Prostate gland (tissue), 2 donors: ENCODE measurements around the gene PAK4. TPM values are rescaled to one million over a fixed set of nuclear protein-coding genes. Genes with fewer than 3 reads are reported as not detected.

Experiments used
- DNase-seq: peaks from one replicate; pipeline ENCODE4 v3.0.0-alpha.2; 2019; ENCODE audit warnings: low spot score
- H3K27ac ChIP-seq, 2 donors: fragments of 200-600 bp; sonication (generic); 2 replicates each; pipeline ENCODE4 v1.5.1; 2017 to 2019
- H3K27me3 ChIP-seq: fragments of 200-600 bp; sonication (generic); replicated peaks from 2 replicates; pipeline ENCODE4 v1.5.1; 2019; ENCODE audit not compliant: insufficient read depth
- H3K36me3 ChIP-seq, 2 donors: fragments of 200-600 bp; sonication (generic); 1 replicate in 1 of 2; 2 replicates in 1 of 2; pipeline versions ENCODE4 v1.5.1 to v1.8.1; 2017 to 2019
- H3K4me1 ChIP-seq: fragments of 200-600 bp; sonication (generic); replicated peaks from 2 replicates; pipeline ENCODE4 v1.5.1; 2019
- H3K4me3 ChIP-seq, 2 donors: fragments of 200-600 bp; sonication (generic); 2 replicates each; pipeline ENCODE4 v1.5.1; 2017 to 2019
- H3K9me3 ChIP-seq: fragments of 200-600 bp; sonication (generic); 2 replicates; pipeline ENCODE4 v1.5.1; 2017
- CTCF ChIP-seq, 4 experiments: fragments of 200-600 bp in 2 of 4; fragments of 450-650 bp in 2 of 4; sonication (generic) in 2 of 4; IDR thresholded peaks; 1 replicate in 3 of 4; 2 replicates in 1 of 4; pipeline ENCODE4 v1.5.1; 2016 to 2019; ENCODE audit warnings: antibody characterized with exemption in 4 of 4, mild to moderate bottlenecking in 2 of 4, moderate library complexity in 2 of 4
- POLR2A ChIP-seq: fragments of 450-650 bp; IDR thresholded peaks from one replicate; pipeline ENCODE4 v1.6.1; 2016; ENCODE audit warnings: antibody characterized with exemption, mild to moderate bottlenecking
- POLR2AphosphoS5 ChIP-seq: sonication (generic); formaldehyde crosslinking; IDR thresholded peaks from one replicate; pipeline ENCODE4 v1.6.1; 2017; ENCODE audit warnings: antibody characterized with exemption
- WGBS: methylation state at CpG from one replicate; pipeline ENCODE4 v1.1.5; 2018; 5-methylcytosine and 5-hydroxymethylcytosine counted together
- intact Hi-C: fragments of 100-400 bp; cut with DNase I; formaldehyde crosslinking; loops from one replicate; pipeline ENCODE4 v1.14.2; 2022
- total RNA-seq, 2 donors: library from RNA; depleted of rRNA; stranded (reverse); fragments of >200 nt; gene quantifications; one replicate each; pipeline ENCODE4 v1.1.0, GENCODE V29; 2016

The PAK4 gene
- total RNA-seq = 100 to 1,000 TPM; 111 to 123 TPM

GRCh38 chr19:39125554-39126311 lies at the start of gene PAK4:
PAK4 (plus strand) TSS chr19:39125786; CDS start chr19:39169554, 43,768 bp downstream.
- Histone ChIP-seq H3K4me1 (peaks cover 34% of the 10 kb centered on the region), H3K27ac (peak within 1 kb of the TSS; percentile 82 to 93), H3K36me3 (no peaks in the 10 kb centered on the region), H3K4me3 (peak within 1 kb of the TSS; percentile 60 to 85), H3K27me3 (no peaks in the 10 kb centered on the region), H3K9me3 (no peaks in the 10 kb centered on the region)
- intact Hi-C loops = loop anchor here (10.0 kb wide), 1 partner anchor 161 kb away; no protein-coding TSS in a partner anchor
- peak; percentile 85 for TF ChIP-seq POLR2A
- TF ChIP-seq CTCF (IDR thresholded peaks at IDR 0.05) = peak in 1 of 4 experiments; percentile 14
- TF ChIP-seq POLR2AphosphoS5 = peak; percentile 96
- under 1% methylated on average over 64 of the region's 64 CpGs for WGBS
- DNase-seq = peak; percentile 97

GRCh38 chr19:39077323-39077722 lies 48.3 kb upstream of the PAK4 start:
- Histone ChIP-seq H3K9me3 (no peaks in the 10 kb centered on the region), H3K27ac (no peak overlapping the region), H3K4me3 (no peak overlapping the region), H3K4me1 (no peaks in the 10 kb centered on the region), H3K27me3 (peaks cover 3% of the 10 kb centered on the region), H3K36me3 (no peaks in the 10 kb centered on the region)
- intact Hi-C loops = no loop called here
- DNase-seq = no peak
- WGBS = 95% methylated on average over 11 of the region's 11 CpGs
- TF ChIP-seq CTCF (IDR thresholded peaks at IDR 0.05) = no peak
- TF ChIP-seq POLR2A = no peak
- TF ChIP-seq POLR2AphosphoS5 = no peak

GRCh38 chr19:39078436-39079200 lies 47.0 kb upstream of the PAK4 start:
- Histone ChIP-seq H3K9me3 (no peaks in the 10 kb centered on the region), H3K27ac (no peak overlapping the region), H3K27me3 (peaks cover 3% of the 10 kb centered on the region), H3K4me1 (no peaks in the 10 kb centered on the region), H3K4me3 (no peak overlapping the region), H3K36me3 (no peaks in the 10 kb centered on the region)
- DNase-seq = no peak
- TF ChIP-seq CTCF (IDR thresholded peaks at IDR 0.05) (no peak), POLR2AphosphoS5 (no peak), POLR2A (no peak)
- WGBS = 59% methylated on average over 7 of the region's 7 CpGs
- intact Hi-C loops = no loop called here

- Histone ChIP-seq H3K36me3 (no peaks in the 10 kb centered on the region), H3K4me3 (no peak overlapping the region), H3K4me1 (peaks cover 2% of the 10 kb centered on the region), H3K27me3 (peaks cover 3% of the 10 kb centered on the region), H3K9me3 (no peaks in the 10 kb centered on the region), H3K27ac (no peak overlapping the region)
- DNase-seq = no peak
- intact Hi-C loops = no loop called here
- TF ChIP-seq POLR2AphosphoS5 (no peak), CTCF (IDR thresholded peaks at IDR 0.05) (no peak), POLR2A (no peak)
- WGBS = 47% methylated on average over 3 of the region's 3 CpGs
Measured at GRCh38 chr19:39080431-39080830, 45.2 kb upstream of the PAK4 start.
